HEK293 (cell line): ENCODE measurements around the gene HOXA4.

ENCODE experiments used
- ATF2 ChIP-seq: fragments of 450-650 bp; formaldehyde crosslinking; IDR thresholded peaks from 2 replicates; pipeline ENCODE4 v1.5.1; 2016; ENCODE audit warnings: missing biosample characterization, missing genetic modification characterization, low read depth
- GLI2 ChIP-seq: fragments of 450-650 bp; formaldehyde crosslinking; IDR thresholded peaks from 2 replicates; pipeline ENCODE4; 2017; ENCODE audit warnings: missing biosample characterization, missing genetic modification characterization, low read depth, borderline replicate concordance
- ZBTB1 ChIP-seq: fragments of 450-650 bp; formaldehyde crosslinking; IDR thresholded peaks from 2 replicates; pipeline ENCODE4 v1.5.1; 2016; ENCODE audit warnings: missing biosample characterization, missing genetic modification characterization
- ZBTB7A ChIP-seq: fragments of 450-650 bp; formaldehyde crosslinking; IDR thresholded peaks from 2 replicates; pipeline ENCODE4 v1.5.1; 2016; ENCODE audit warnings: low read depth, missing biosample characterization, missing genetic modification characterization
- ZNF114 ChIP-seq: fragments of 450-650 bp; formaldehyde crosslinking; IDR thresholded peaks from 2 replicates; pipeline ENCODE4 v1.5.0; 2017; ENCODE audit warnings: missing biosample characterization, missing genetic modification characterization
- ZNF768 ChIP-seq: fragments of 450-650 bp; formaldehyde crosslinking; IDR thresholded peaks from 2 replicates; pipeline ENCODE4 v1.5.1; 2018; ENCODE audit warnings: missing biosample characterization, mild to moderate bottlenecking, missing genetic modification characterization

GRCh38 chr7:27094304-27095049 is 36.1 kb downstream of the HOXA4 start:
- TF ChIP-seq ZNF768 (tag by site-specific recombination) = no peak
- no peak for TF ChIP-seq GLI2 (tag by site-specific recombination)
- no peak for TF ChIP-seq ZBTB7A (tag by site-specific recombination)
- no peak for TF ChIP-seq ZNF114 (tag by site-specific recombination)
- TF ChIP-seq ATF2 = no peak
- no peak for TF ChIP-seq ZBTB1 (tag by site-specific recombination)
